Nephron progenitor cell (in vitro differentiated cells): ENCODE measurements around the gene RAVER1.

ENCODE experiments used
- DNase-seq: peaks from one replicate; pipeline ENCODE4 v3.0.0; 2021
- H3K27ac Mint-ChIP-seq: 2 replicates; pipeline ENCODE4 v1.8.0; 2021; ENCODE audit warnings: mild to moderate bottlenecking, moderate library complexity, mixed read lengths
- H3K27me3 Mint-ChIP-seq: 2 replicates; pipeline ENCODE4 v1.8.0; 2021; ENCODE audit warnings: mild to moderate bottlenecking, low read depth, mixed read lengths; ENCODE audit not compliant: poor library complexity
- H3K36me3 Mint-ChIP-seq: 2 replicates; pipeline ENCODE4 v1.8.0; 2021; ENCODE audit warnings: low read depth, mixed read lengths
- H3K4me1 Mint-ChIP-seq: 2 replicates; pipeline ENCODE4 v1.8.0; 2021; ENCODE audit warnings: mixed read lengths
- H3K4me3 Mint-ChIP-seq: 2 replicates; pipeline ENCODE4 v1.8.0; 2021; ENCODE audit warnings: mild to moderate bottlenecking, moderate library complexity, mixed read lengths
- H3K9me3 Mint-ChIP-seq: 2 replicates; pipeline ENCODE4 v1.8.0; 2021; ENCODE audit warnings: mild to moderate bottlenecking, moderate library complexity, mixed read lengths
- CTCF ChIP-seq: fragments of 200-600 bp; sonication (generic); IDR thresholded peaks from 2 replicates; pipeline ENCODE4 v1.5.0; 2021; ENCODE audit warnings: antibody characterized with exemption

The RAVER1 gene

GRCh38 chr19:10363789-10364281, 30.5 kb upstream of the RAVER1 start:
- H3K27ac Mint-ChIP-seq = no peak overlapping the region
- no peak for TF ChIP-seq CTCF
- H3K9me3 Mint-ChIP-seq = peaks cover under 1% of the 10 kb centered on the region
- H3K4me1 Mint-ChIP-seq = no peaks in the 10 kb centered on the region
- no peaks in the 10 kb centered on the region for H3K27me3 Mint-ChIP-seq
- no peak overlapping the region for H3K4me3 Mint-ChIP-seq
- no peak for DNase-seq
- H3K36me3 Mint-ChIP-seq = peaks cover 36% of the 10 kb centered on the region

- Mint-ChIP-seq H3K4me1 (no peaks in the 10 kb centered on the region), H3K4me3 (no peak overlapping the region), H3K36me3 (peaks cover 23% of the 10 kb centered on the region), H3K27ac (no peak overlapping the region), H3K9me3 (no peaks in the 10 kb centered on the region), H3K27me3 (no peaks in the 10 kb centered on the region)
- DNase-seq = no peak
- TF ChIP-seq CTCF = no peak
These were observed 28.9 kb upstream of the RAVER1 start for GRCh38 chr19:10362259-10362658.

- H3K4me1 Mint-ChIP-seq = no peaks in the 10 kb centered on the region
- TF ChIP-seq CTCF = no peak
- no peaks in the 10 kb centered on the region for H3K27me3 Mint-ChIP-seq
- no peaks in the 10 kb centered on the region for H3K9me3 Mint-ChIP-seq
- H3K4me3 Mint-ChIP-seq = no peak overlapping the region
- no peak for DNase-seq
- H3K36me3 Mint-ChIP-seq = peaks cover 19% of the 10 kb centered on the region
- H3K27ac Mint-ChIP-seq = no peak overlapping the region
These were observed 28.3 kb upstream of the RAVER1 start for GRCh38 chr19:10361569-10362011.

- H3K27me3 Mint-ChIP-seq = no peaks in the 10 kb centered on the region
- no peak overlapping the region for H3K4me3 Mint-ChIP-seq
- no peak overlapping the region for H3K27ac Mint-ChIP-seq
- H3K9me3 Mint-ChIP-seq = no peaks in the 10 kb centered on the region
- H3K36me3 Mint-ChIP-seq = peaks cover 23% of the 10 kb centered on the region
- TF ChIP-seq CTCF = no peak
- DNase-seq = no peak
- peaks cover 23% of the 10 kb centered on the region for H3K4me1 Mint-ChIP-seq
These were observed 23.1 kb upstream of the RAVER1 start for GRCh38 chr19:10356431-10356830.

GRCh38 chr19:10353793-10354391, 20.6 kb upstream of the RAVER1 start:
- no peak for TF ChIP-seq CTCF
- peaks cover 23% of the 10 kb centered on the region for H3K4me1 Mint-ChIP-seq
- peak overlapping the region; percentile 80 for H3K4me3 Mint-ChIP-seq
- peak overlapping the region; percentile 99 for H3K27ac Mint-ChIP-seq
- H3K36me3 Mint-ChIP-seq = peaks cover 18% of the 10 kb centered on the region
- no peaks in the 10 kb centered on the region for H3K9me3 Mint-ChIP-seq
- H3K27me3 Mint-ChIP-seq = no peaks in the 10 kb centered on the region
- peak; percentile 99 for DNase-seq
